Vagina (tissue), 2 donors: ENCODE measurements around the gene RGL4. TPM values are rescaled to one million over a fixed set of nuclear protein-coding genes. Genes with fewer than 3 reads are reported as not detected.
"Not testable (repeated sequence)": the region's sequence is repeated elsewhere in the genome, so short reads cannot be mapped to it uniquely, and the experiment has no call there.

Source experiments
- DNase-seq, 2 donors: peaks; one replicate each; pipeline ENCODE4 v3.0.0-alpha.2; 2017; ENCODE audit errors: extremely low spot score in 2 of 2
- H3K27ac ChIP-seq: fragments of 200-600 bp; sonication (generic); one replicate; pipeline ENCODE4 v1.5.1; 2019
- H3K27me3 ChIP-seq: fragments of 200-600 bp; sonication (generic); one replicate; pipeline ENCODE4 v1.5.1; 2019
- H3K36me3 ChIP-seq, 2 donors: fragments of 200-600 bp; sonication (generic); one replicate each; pipeline ENCODE4 v1.5.1; 2017 to 2019
- H3K4me1 ChIP-seq: fragments of 200-600 bp; sonication (generic); one replicate; pipeline ENCODE4 v1.5.1; 2019
- H3K4me3 ChIP-seq, 2 donors: fragments of 200-600 bp; sonication (generic); 1 replicate in 1 of 2; 2 replicates in 1 of 2; pipeline ENCODE4 v1.5.1; 2016 to 2019
- H3K9me3 ChIP-seq: fragments of 200-600 bp; sonication (generic); one replicate; pipeline ENCODE4 v1.5.1; 2019
- CTCF ChIP-seq, 3 experiments: fragments of 450-650 bp in 2 of 3; fragments of 200-600 bp in 1 of 3; sonication (generic) in 1 of 3; IDR thresholded peaks; one replicate each; pipeline ENCODE4 v1.5.1; 2017 to 2019; ENCODE audit warnings: antibody characterized with exemption in 3 of 3, mild to moderate bottlenecking in 2 of 3, moderate library complexity in 2 of 3
- POLR2A ChIP-seq, 2 donors: fragments of 450-650 bp; IDR thresholded peaks; one replicate each; pipeline ENCODE4 v1.6.1; 2017; ENCODE audit warnings: antibody characterized with exemption in 2 of 2, mild to moderate bottlenecking in 2 of 2, moderate library complexity in 2 of 2
- POLR2AphosphoS5 ChIP-seq, 2 donors: sonication (generic); formaldehyde crosslinking; IDR thresholded peaks; one replicate each; pipeline ENCODE4 v1.9.0; 2017; ENCODE audit warnings: antibody characterized with exemption in 2 of 2, mild to moderate bottlenecking in 2 of 2, low read depth in 1 of 2; ENCODE audit not compliant: insufficient read depth in 1 of 2
- intact Hi-C: fragments of 100-400 bp; cut with DNase I; formaldehyde crosslinking; loops from one replicate; pipeline ENCODE4 v1.15.1; 2023
- total RNA-seq: library from RNA; depleted of rRNA; stranded (reverse); fragments of >200 nt; gene quantifications from one replicate; pipeline ENCODE4 v1.2.3, GENCODE V29; 2016

The RGL4 gene
- total RNA-seq, 1 donor from 2014 or later, result not detected

- H3K27ac ChIP-seq, result no peak overlapping the region
- no peaks in the 10 kb centered on the region for H3K36me3 ChIP-seq
- intact Hi-C loops, result no loop called here
- DNase-seq, result no peak
- H3K27me3 ChIP-seq, result no peaks in the 10 kb centered on the region
- H3K4me1 ChIP-seq, result peaks cover 5% of the 10 kb centered on the region
- H3K9me3 ChIP-seq, result no peaks in the 10 kb centered on the region
- TF ChIP-seq POLR2AphosphoS5 (IDR thresholded peaks at IDR 0.05; ENCODE audit: insufficient read depth in 1 of 2, low read depth in 1 of 2), result no peak
- no peak for TF ChIP-seq POLR2A (IDR thresholded peaks at IDR 0.05)
- no peak for TF ChIP-seq CTCF (IDR thresholded peaks at IDR 0.05)
- no peak overlapping the region for H3K4me3 ChIP-seq
These were observed 31.3 kb downstream of the RGL4 start for GRCh38 chr22:23722160-23722559.

- no peak for DNase-seq
- Histone ChIP-seq H3K9me3 (no peaks in the 10 kb centered on the region), H3K27ac (no peak overlapping the region), H3K27me3 (no peaks in the 10 kb centered on the region), H3K4me1 (peaks cover under 1% of the 10 kb centered on the region), H3K4me3 (no peak overlapping the region), H3K36me3 (no peaks in the 10 kb centered on the region)
- no peak for TF ChIP-seq CTCF (IDR thresholded peaks at IDR 0.05)
- TF ChIP-seq POLR2A (IDR thresholded peaks at IDR 0.05), result no peak
- no peak for TF ChIP-seq POLR2AphosphoS5 (IDR thresholded peaks at IDR 0.05; ENCODE audit: insufficient read depth in 1 of 2, low read depth in 1 of 2)
- intact Hi-C loops, result no loop called here
These were observed 31.9 kb downstream of the RGL4 start for GRCh38 chr22:23722724-23723123.

- H3K4me1 ChIP-seq, H3K9me3 ChIP-seq, DNase-seq, intact Hi-C loops, H3K27ac ChIP-seq, H3K4me3 ChIP-seq, H3K36me3 ChIP-seq, H3K27me3 ChIP-seq: not testable (repeated sequence)
These were observed 37.3 kb downstream of the RGL4 start for GRCh38 chr22:23728108-23728507.

GRCh38 chr22:23737696-23738095 lies 46.9 kb downstream of the RGL4 start:
- Histone ChIP-seq H3K4me1 (no peaks in the 10 kb centered on the region), H3K4me3 (no peak overlapping the region), H3K36me3 (no peaks in the 10 kb centered on the region), H3K9me3 (no peaks in the 10 kb centered on the region), H3K27me3 (no peaks in the 10 kb centered on the region), H3K27ac (no peak overlapping the region)
- no peak for DNase-seq
- intact Hi-C loops, result no loop called here
- TF ChIP-seq POLR2AphosphoS5 (IDR thresholded peaks at IDR 0.05; ENCODE audit: insufficient read depth in 1 of 2, low read depth in 1 of 2), result no peak
- no peak for TF ChIP-seq POLR2A (IDR thresholded peaks at IDR 0.05)
- TF ChIP-seq CTCF (IDR thresholded peaks at IDR 0.05), result no peak

GRCh38 chr22:23742505-23743264 lies 51.9 kb downstream of the RGL4 start:
- TF ChIP-seq POLR2A (IDR thresholded peaks at IDR 0.05), result no peak
- no peak for TF ChIP-seq POLR2AphosphoS5 (IDR thresholded peaks at IDR 0.05; ENCODE audit: insufficient read depth in 1 of 2, low read depth in 1 of 2)
- TF ChIP-seq CTCF (IDR thresholded peaks at IDR 0.05), result no peak
- H3K27ac ChIP-seq, result no peak overlapping the region

More at GRCh38 chr22:23742505-23743264, 51.9 kb downstream of the RGL4 start:
- Histone ChIP-seq H3K4me3 (no peak overlapping the region), H3K27me3 (no peaks in the 10 kb centered on the region), H3K36me3 (peaks cover 6 to 20% of the 10 kb centered on the region in 2 donors), H3K4me1 (no peaks in the 10 kb centered on the region), H3K9me3 (no peaks in the 10 kb centered on the region)
- intact Hi-C loops, result no loop called here
- DNase-seq, result no peak
